ENCODE measurements around the gene RNF157.

DNA sequence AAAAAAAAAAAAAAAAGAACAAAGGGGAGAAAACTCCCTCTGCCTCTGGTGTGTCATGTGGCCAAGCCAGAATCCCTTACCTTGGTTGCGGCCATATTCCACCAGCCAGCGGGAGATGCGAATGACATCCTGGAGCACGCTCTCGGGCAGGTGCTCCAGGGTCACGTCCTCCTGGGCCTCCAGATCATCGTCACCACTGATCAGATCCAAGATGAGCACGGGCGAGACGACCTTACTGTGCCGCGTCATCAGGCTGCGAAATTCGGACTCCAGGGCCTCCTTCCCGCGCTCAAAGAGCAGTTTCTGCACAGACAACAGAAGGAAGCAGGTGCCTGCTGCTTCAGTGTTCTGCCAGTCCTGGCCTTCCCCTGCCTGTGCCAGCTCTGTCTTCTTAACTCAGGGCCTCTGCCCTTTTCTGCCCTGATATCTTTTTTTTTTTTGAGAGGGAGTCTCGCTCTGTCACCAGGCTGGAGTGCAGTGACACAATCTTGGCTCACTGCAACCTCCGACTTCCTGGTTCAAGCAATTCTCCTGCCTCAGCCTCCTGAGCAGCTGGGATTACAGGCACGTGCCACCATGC, 142.5 kb downstream of the RNF157 start:
- no peak for TF ChIP-seq POLR2A (IDR thresholded peaks at IDR 0.05; ENCODE audit: low read length)
- no peak for TF ChIP-seq GATA1 (IDR thresholded peaks at IDR 0.05; ENCODE audit: low read depth, low read length)
